ENCODE results near the gene AHRR. TPM values are rescaled to one million over a fixed set of nuclear protein-coding genes. Genes with fewer than 3 reads are reported as not detected.
A peak's percentile ranks its signal among the peaks of the same experiment; 100 is the strongest.

AHRR gene
- total and polyA plus RNA-seq, 9 of the 15 experiments (the other 6 are each of a cell fraction or from before 2014, with no cell fraction given): 0.06 to 1.6 (median 0.75) TPM; not detected in 1

DNA sequence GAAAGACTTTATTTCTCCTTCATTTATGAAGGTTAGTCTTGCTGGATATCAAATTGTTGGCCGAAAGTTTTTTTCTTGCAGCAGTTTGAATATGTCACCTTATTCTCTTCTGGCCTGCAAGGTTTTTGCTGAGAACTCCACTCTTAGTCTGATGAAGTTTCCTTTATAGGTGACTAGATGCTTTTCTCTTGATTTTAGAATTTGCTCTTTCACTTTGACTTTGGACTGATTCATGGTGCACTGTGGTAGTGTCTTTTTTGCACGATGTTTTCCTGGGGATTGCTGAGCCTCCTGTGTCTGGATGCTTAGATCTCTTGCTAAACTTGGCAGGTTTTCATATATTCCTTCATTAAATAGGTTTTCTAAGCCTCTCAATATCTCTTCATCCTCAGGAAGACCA is 12.4 kb downstream of the AHRR start:
- H3K9ac ChIP-seq (ENCODE audit: insufficient read depth in 1 of 2, low read depth in 2 of 2, low read length in 2 of 2): no peak overlapping the region
- H3K9me1 ChIP-seq (ENCODE audit: control insufficient read depth, insufficient read depth, low read length): no peaks in the 10 kb centered on the region
- H3K27ac ChIP-seq (ENCODE audit: extremely low read depth, low read depth, low read length): no peak overlapping the region
- DNase-seq (ENCODE audit: extremely low read depth in 1 of 4, low spot score in 3 of 4) (no peak), ATAC-seq (no peak), FAIRE-seq (no peak)
- no peaks in the 10 kb centered on the region for H3K4me1 ChIP-seq (replicated peaks in 1 of 2; ENCODE audit: control insufficient read depth in 2 of 2, insufficient read depth in 2 of 2, low read length in 2 of 2)
- no TSS peak for BruUV-seq (replicated peaks)
- H4K20me1 ChIP-seq (replicated peaks; ENCODE audit: control insufficient read depth, insufficient read depth, low read length): no peaks in the 10 kb centered on the region
- H3K4me3 ChIP-seq: no peak overlapping the region
- H3K79me2 ChIP-seq (ENCODE audit: control insufficient read depth, insufficient read depth, low read length): no peaks in the 10 kb centered on the region
- no peak for TF ChIP-seq THRAP3 (IDR thresholded peaks at IDR 0.05; ENCODE audit: borderline replicate concordance)
- no peak for TF ChIP-seq MYNN (IDR thresholded peaks at IDR 0.05)
- TF ChIP-seq MYNN (CRISPR knock-in tag; IDR thresholded peaks at IDR 0.05): no peak
- no peaks in the 10 kb centered on the region; the same call in 1 of the 2 replicates for H3K9me3 ChIP-seq (replicated peaks; ENCODE audit: control insufficient read depth, insufficient read depth, low read depth, low read length)
- CTCF ChIA-PET (ENCODE audit: low intra/inter-chr PET ratio): no interaction called here
- in situ Hi-C loops (cut with MboI) (no loop called here), intact Hi-C loops (cut with micrococcal nuclease) (no loop called here)
- H2AFZ ChIP-seq (ENCODE audit: low read depth, low read length): no peak overlapping the region
- H3K4me2 ChIP-seq (ENCODE audit: insufficient read depth, low read length): no peak overlapping the region
- POLR2A ChIA-PET: no interaction called here
- 2% methylated on average over 2 of the region's 2 CpGs for WGBS (ENCODE audit: insufficient coverage, low coverage, missing lambda C conversion rate)
- H3K36me3 ChIP-seq (ENCODE audit: control insufficient read depth, insufficient read depth, low read length): no peaks in the 10 kb centered on the region
- H3K27me3 ChIP-seq (ENCODE audit: control insufficient read depth in 2 of 2, insufficient read depth in 2 of 2, low read length in 2 of 2): peaks cover 15 to 36% of the 10 kb centered on the region in 2 experiments

GRCh38 chr5:334903-335739 is 13.6 kb downstream of the AHRR start:
- Histone ChIP-seq H3K4me3 (no peak overlapping the region), H3K79me2 (ENCODE audit: control insufficient read depth, insufficient read depth, low read length) (no peaks in the 10 kb centered on the region), H3K36me3 (ENCODE audit: control insufficient read depth, insufficient read depth, low read length) (no peaks in the 10 kb centered on the region), H3K9me3 (replicated peaks; ENCODE audit: control insufficient read depth, insufficient read depth, low read depth, low read length) (no peaks in the 10 kb centered on the region; the same call in 1 of the 2 replicates), H3K9ac (ENCODE audit: insufficient read depth in 1 of 2, low read depth in 2 of 2, low read length in 2 of 2) (peak overlapping the region in 1 of 2 experiments; percentile 40; a peak in 1 of 4 replicates), H3K27me3 (ENCODE audit: control insufficient read depth in 2 of 2, insufficient read depth in 2 of 2, low read length in 2 of 2) (peaks cover 14 to 36% of the 10 kb centered on the region in 2 experiments), H3K4me2 (ENCODE audit: insufficient read depth, low read length) (no peak overlapping the region), H3K4me1 (replicated peaks in 1 of 2; ENCODE audit: control insufficient read depth in 2 of 2, insufficient read depth in 2 of 2, low read length in 2 of 2) (no peaks in the 10 kb centered on the region), H4K20me1 (replicated peaks; ENCODE audit: control insufficient read depth, insufficient read depth, low read length) (no peaks in the 10 kb centered on the region), H3K27ac (ENCODE audit: extremely low read depth, low read depth, low read length) (no peak overlapping the region), H3K9me1 (ENCODE audit: control insufficient read depth, insufficient read depth, low read length) (no peaks in the 10 kb centered on the region), H2AFZ (ENCODE audit: low read depth, low read length) (no peak overlapping the region)
- intact Hi-C loops (cut with micrococcal nuclease) (no loop called here), in situ Hi-C loops (cut with MboI) (no loop called here)
- BruUV-seq (replicated peaks): no TSS peak
- DNase-seq (ENCODE audit: extremely low read depth in 1 of 4, low spot score in 3 of 4) (no peak), ATAC-seq (no peak), FAIRE-seq (no peak)
- POLR2A ChIA-PET: interaction anchor here (0.6 to 0.8 kb wide), 2 partner anchors 14 to 159 kb away, joined by 3 read pairs; no protein-coding TSS in a partner anchor
- WGBS (ENCODE audit: insufficient coverage, low coverage, missing lambda C conversion rate): 0% methylated on average over 5 of the region's 5 CpGs
- CTCF ChIA-PET (ENCODE audit: low intra/inter-chr PET ratio): no interaction called here
- no peak for TF ChIP-seq ETV1 (tag; conservative IDR thresholded peaks at IDR 0.05; ENCODE audit: low read depth)
- no peak for TF ChIP-seq EHMT2 (IDR thresholded peaks at IDR 0.05)
- TF ChIP-seq E2F1 (CRISPR knock-in tag; IDR thresholded peaks at IDR 0.05): no peak
- TF ChIP-seq KLF13 (tag; IDR thresholded peaks at IDR 0.05; ENCODE audit: borderline replicate concordance, low read depth): no peak
- TF ChIP-seq JUNB (CRISPR knock-in tag; conservative IDR thresholded peaks at IDR 0.05): no peak
- no peak for TF ChIP-seq KLF6 (CRISPR knock-in tag; IDR thresholded peaks at IDR 0.05; ENCODE audit: borderline replicate concordance)
- no peak for TF ChIP-seq XRCC5 (IDR thresholded peaks at IDR 0.05; ENCODE audit: low read depth, low read length)
- TF ChIP-seq ZNF282 (CRISPR knock-in tag; IDR thresholded peaks at IDR 0.05): no peak
- no peak for TF ChIP-seq TARDBP (IDR thresholded peaks at IDR 0.05)
